ENCODE data around the gene PIAS4. TPM values are rescaled to one million over a fixed set of nuclear protein-coding genes. Genes with fewer than 3 reads are reported as not detected.

Gene PIAS4
- total RNA-seq, 2 experiments from 2014 or later = 32.1 to 38.3 TPM

DNA sequence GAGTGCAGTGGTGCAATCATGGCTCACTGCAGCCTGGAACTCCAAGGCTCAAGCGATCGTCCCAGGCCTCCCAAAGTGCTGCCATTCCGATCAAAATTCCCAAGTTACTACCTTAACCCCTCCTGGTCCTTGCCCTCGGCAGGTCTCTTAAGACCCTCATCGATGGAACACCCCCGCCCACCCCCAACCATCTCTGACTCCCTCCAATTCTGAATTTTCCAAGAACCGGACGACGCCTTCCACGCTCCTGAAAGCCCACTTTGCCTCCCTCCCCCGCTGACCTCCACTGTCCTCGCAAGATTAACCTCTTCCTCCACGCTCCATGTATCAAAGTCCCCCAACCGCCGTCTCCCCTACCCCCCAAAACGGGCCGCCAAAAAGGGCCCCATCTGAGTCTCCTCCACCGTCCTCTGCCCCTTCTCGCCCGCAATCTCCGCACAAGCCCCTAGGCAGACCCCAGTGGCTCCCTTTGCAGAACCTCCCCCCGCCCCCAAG, 37.2 kb upstream of the PIAS4 start:
- DNase-seq (no peak), ATAC-seq (ENCODE audit: low read depth) (no peak)
- peak overlapping the region; percentile 89 for H3K4me3 Mint-ChIP-seq
- POLR2A ChIA-PET = interaction anchor here (0.8 to 2.2 kb wide), 5 partner anchors 11 to 416 kb away, joined by 4 to 34 read pairs (median 6); partner anchors contain the start of gene EEF2
- peaks cover 6% of the 10 kb centered on the region for H3K36me3 Mint-ChIP-seq
- H3K4me1 Mint-ChIP-seq = peaks cover 15% of the 10 kb centered on the region
- H3K27ac Mint-ChIP-seq = peak overlapping the region; percentile 82
- H3K9me3 Mint-ChIP-seq = no peaks in the 10 kb centered on the region
- no peaks in the 10 kb centered on the region for H3K27me3 Mint-ChIP-seq

DNA sequence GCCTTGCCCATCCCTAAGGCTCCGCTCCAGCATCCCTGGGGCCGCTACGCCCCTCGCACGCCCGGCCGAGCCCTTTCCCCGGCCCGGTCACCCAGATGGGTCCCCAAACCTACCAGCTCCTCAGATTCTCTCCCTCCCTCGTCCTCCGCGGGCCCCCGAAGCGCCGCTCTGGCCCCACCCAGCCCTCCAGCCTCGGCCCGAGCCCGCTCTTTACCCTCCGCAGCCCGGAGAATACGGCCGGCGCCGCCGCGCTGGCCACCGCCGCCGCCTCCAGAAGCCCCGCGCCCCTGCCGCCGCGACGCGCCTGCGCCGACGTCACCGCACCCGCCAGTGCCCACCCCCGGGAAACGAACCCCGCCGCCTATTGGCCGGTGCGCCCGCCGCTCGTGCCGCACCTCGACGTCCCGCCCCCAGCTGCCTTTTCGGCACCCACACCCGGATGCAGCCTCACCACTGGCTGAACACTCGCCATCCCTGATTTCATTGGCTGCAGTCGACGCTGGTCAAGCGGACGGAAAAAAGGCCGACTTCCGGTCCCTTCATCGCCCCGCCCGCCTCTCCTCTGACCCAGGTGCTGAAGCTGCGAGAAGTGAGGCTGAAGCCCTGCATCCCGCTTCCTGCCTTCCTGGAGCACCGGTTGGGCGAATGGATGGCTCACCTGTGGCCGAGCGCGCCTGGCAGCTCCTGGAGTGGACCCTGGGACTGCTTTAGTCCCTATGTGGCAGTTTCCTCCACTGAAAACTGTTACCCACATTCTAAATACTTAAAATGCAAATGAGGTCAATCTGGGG, 36.5 kb upstream of the PIAS4 start, which contains the start of gene DAPK3:
Gene DAPK3, minus strand, starts transcription at position 292 of the 791 bp plus-strand sequence. CDS start 1,364 bp downstream, outside the sequence.
- Mint-ChIP-seq H3K27ac (peak within 1 kb of the TSS; percentile 82), H3K4me1 (peaks cover 15% of the 10 kb centered on the region), H3K9me3 (no peaks in the 10 kb centered on the region), H3K36me3 (peaks cover 9% of the 10 kb centered on the region), H3K4me3 (peak within 1 kb of the TSS; percentile 89), H3K27me3 (no peaks in the 10 kb centered on the region)
- ATAC-seq (ENCODE audit: low read depth) (peak; percentile 94), DNase-seq (peak; percentile 94)
- POLR2A ChIA-PET = interaction anchor here (0.6 to 2.2 kb wide), 8 partner anchors 11 to 417 kb away, joined by 3 to 34 read pairs (median 5); partner anchors contain the start of gene EEF2

DNA sequence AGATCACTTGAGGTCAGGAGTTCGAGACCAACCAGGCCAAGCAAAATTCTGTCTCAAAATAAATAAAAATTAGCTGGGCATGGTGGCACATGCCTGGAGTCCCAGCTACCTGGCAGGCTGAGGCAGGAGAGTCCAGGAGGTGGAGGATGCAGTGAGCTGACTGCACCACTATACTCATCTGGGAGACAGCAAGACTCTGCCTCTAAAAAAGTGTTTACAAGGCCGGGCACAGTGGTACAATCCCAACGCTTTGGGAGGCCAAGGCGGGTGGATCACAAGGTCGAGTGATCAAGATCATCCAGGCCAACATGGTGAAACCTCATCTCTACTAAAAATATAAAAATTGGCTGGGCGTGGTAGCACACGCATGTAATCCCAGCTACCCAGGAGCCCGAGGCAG, 32.4 kb upstream of the PIAS4 start:
- Mint-ChIP-seq H3K4me3 (no peak overlapping the region), H3K27ac (no peak overlapping the region), H3K27me3 (no peaks in the 10 kb centered on the region), H3K36me3 (peaks cover 11% of the 10 kb centered on the region), H3K9me3 (no peaks in the 10 kb centered on the region), H3K4me1 (peaks cover 10% of the 10 kb centered on the region)
- no peak for DNase-seq
- no peak for ATAC-seq (ENCODE audit: low read depth)
- POLR2A ChIA-PET = interaction anchor here (1.1 to 1.5 kb wide), 2 partner anchors 9 to 10 kb away, joined by 6 to 8 read pairs; partner anchors contain the start of gene EEF2

DNA sequence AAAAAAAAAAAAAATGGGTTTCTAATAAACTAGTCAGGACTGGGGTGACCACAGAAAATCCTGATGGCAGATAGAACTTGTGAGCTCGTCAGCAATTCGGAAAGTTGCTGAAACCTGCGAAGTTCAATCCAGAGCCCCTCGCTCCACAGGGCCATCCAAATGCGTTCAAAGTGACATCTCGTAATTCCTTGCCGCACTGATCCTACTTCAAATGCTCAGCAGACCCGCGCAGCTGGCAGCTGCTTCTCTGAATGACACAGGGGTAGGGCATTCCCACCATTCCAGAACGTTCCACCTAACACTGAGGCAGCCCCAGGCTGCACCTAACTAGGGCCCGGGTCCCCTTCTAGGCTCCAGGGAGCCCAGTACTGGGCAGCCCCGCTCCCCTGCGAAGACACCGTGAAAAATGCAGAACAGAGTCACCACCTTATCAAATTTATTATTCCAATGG, 31.9 kb upstream of the PIAS4 start:
- peaks cover 11% of the 10 kb centered on the region for H3K36me3 Mint-ChIP-seq
- peaks cover 9% of the 10 kb centered on the region for H3K4me1 Mint-ChIP-seq
- no peaks in the 10 kb centered on the region for H3K27me3 Mint-ChIP-seq
- H3K9me3 Mint-ChIP-seq = no peaks in the 10 kb centered on the region
- no peak for DNase-seq
- no peak overlapping the region for H3K27ac Mint-ChIP-seq
- no peak overlapping the region for H3K4me3 Mint-ChIP-seq
- POLR2A ChIA-PET = interaction anchor here (0.6 to 1.5 kb wide), 3 partner anchors 8 to 90 kb away, joined by 3 to 8 read pairs (median 6); partner anchors contain the start of gene EEF2
- no peak for ATAC-seq (ENCODE audit: low read depth)

DNA sequence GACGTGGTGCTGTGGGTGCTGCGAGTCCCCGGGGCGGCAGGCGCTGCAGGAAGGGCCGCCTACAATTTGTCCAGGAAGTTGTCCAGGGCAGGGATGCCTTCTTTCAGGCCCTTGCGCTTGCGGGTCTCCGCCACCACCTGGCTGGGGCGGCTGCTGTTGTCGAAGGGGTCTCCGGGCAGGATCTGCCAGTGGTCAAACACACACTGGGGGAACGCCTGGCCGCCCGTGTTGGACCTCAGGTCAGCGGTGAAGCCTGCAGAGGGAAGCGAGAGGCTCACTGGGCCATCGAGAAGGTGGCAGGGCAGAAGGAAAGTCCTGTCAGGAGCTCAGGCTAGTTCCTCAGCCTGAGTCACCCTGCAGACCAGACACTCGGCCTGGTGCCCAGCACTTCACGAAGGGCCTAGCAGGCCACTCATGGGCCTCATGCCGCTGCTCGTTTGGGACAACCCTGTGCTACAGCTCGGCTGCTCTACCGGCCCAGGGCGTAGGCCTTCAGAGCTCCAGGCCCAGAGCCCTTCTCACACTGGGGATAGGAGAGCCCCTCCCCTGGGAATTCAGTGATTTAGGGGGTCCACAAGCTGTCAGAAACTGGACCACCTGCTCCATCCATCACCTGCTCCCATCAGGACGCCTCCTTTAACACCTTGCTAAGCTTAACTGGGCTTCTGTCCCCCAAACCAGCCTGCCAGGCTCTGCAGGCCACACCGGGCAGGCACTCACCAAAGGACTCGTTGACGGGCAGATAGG, 30.9 kb upstream of the PIAS4 start:
- H3K27me3 Mint-ChIP-seq = no peaks in the 10 kb centered on the region
- ATAC-seq (ENCODE audit: low read depth) = no peak
- H3K4me3 Mint-ChIP-seq = no peak overlapping the region
- H3K27ac Mint-ChIP-seq = no peak overlapping the region
- POLR2A ChIA-PET = interaction anchor here (1.1 to 1.3 kb wide), 2 partner anchors 9 to 11 kb away, joined by 3 to 7 read pairs; partner anchors contain the start of gene EEF2
- H3K36me3 Mint-ChIP-seq = peaks cover 14% of the 10 kb centered on the region
- peaks cover 6% of the 10 kb centered on the region for H3K4me1 Mint-ChIP-seq
- no peaks in the 10 kb centered on the region for H3K9me3 Mint-ChIP-seq
- DNase-seq = no peak

DNA sequence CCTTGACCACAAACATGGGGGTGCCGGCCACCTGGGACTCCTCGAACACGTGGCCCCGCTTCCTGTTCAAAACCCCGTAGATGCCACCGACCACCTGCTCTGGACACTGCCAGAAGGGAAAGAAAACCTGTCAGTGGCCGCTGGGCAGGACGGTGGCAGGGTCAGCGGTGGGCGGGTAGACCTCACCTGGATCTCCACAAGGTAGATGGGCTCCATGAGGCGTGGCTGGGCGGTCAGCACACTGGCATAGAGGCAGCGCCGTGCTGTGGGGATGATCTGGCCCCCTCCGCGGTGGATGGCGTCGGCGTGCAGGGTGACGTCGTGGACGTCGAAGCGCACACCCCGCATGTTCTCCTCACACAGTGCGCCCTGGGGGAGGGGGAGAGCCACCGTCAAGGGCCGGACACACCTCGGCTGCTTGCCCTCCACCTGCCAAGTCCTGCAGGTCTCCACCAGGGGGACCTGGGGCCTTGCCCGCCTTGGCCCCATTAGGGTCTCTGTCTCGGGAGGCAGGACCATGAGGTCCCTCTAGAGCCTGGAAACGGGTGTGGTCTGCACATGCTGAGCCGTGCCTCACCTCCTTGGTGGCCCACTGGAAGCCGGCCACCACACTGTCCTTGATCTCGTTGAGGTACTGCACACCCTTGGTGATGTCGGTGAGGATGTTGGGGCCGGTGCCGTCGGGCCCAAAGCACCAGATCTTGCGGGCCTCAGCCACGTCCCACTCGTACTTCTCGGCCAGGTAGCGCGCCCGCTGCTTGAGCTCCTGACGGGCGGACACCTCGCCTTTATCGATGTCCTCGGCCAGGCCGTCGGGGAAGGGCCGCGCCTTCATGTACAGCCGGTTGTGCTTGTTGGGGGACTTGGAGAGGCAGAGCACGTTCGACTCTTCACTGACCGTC, 30.0 kb upstream of the PIAS4 start:
- Mint-ChIP-seq H3K9me3 (no peaks in the 10 kb centered on the region), H3K36me3 (peaks cover 16% of the 10 kb centered on the region), H3K27me3 (no peaks in the 10 kb centered on the region), H3K4me3 (no peak overlapping the region), H3K27ac (no peak overlapping the region), H3K4me1 (peaks cover 6% of the 10 kb centered on the region)
- POLR2A ChIA-PET = interaction anchor here (1.1 to 1.3 kb wide), 2 partner anchors 8 to 10 kb away, joined by 3 to 7 read pairs; partner anchors contain the start of gene EEF2
- no peak for DNase-seq
- ATAC-seq (ENCODE audit: low read depth) = no peak

DNA sequence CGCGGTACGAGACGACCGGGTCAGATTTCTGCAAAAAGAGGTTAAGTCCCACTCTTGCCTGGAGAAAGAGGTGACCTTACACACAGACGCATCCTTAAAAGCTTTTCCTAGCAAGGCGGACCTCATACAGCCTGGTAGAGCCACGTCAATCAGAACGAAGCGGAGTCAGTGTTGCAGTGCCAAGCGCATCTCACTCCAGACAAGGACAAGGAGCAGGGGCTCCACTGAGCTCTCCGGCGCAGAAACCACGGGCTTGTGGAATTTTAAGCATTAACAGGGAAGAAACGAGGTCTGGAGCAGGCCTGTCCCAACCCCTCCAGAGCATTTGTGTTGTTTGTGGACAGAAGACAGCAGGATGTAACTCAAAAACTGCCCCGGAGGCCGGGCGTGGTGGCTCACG, 29.4 kb upstream of the PIAS4 start:
- Mint-ChIP-seq H3K4me1 (peaks cover 7% of the 10 kb centered on the region), H3K27me3 (no peaks in the 10 kb centered on the region), H3K36me3 (peaks cover 21% of the 10 kb centered on the region), H3K9me3 (no peaks in the 10 kb centered on the region), H3K27ac (no peak overlapping the region), H3K4me3 (no peak overlapping the region)
- POLR2A ChIA-PET = interaction anchor here (1.0 kb wide), 1 partner anchor 9 kb away, joined by 3 read pairs; no protein-coding TSS in a partner anchor
- ATAC-seq (ENCODE audit: low read depth) (no peak), DNase-seq (no peak)

DNA sequence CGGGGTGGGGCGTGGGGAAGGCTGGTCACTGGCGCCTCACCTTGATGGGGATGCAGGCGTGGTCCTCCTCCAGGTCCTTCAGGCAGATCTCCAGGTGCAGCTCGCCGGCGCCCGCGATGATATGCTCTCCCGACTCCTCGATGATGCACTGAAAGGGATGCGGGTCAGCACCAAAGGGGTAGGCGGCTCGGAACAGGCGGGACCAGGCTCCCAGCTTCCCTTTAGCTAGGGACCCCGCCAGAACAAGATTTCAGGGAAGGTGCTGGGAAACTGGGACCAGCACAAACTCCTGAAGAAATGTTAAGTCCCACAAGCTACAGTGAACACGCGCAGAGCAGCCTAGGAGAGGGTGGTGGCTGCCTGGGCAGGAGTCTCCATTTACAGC, 28.3 kb upstream of the PIAS4 start:
- H3K4me3 Mint-ChIP-seq = no peak overlapping the region
- H3K27ac Mint-ChIP-seq = no peak overlapping the region
- DNase-seq (peak; percentile 29), ATAC-seq (ENCODE audit: low read depth) (no peak)
- no peaks in the 10 kb centered on the region for H3K9me3 Mint-ChIP-seq
- no peaks in the 10 kb centered on the region for H3K27me3 Mint-ChIP-seq
- POLR2A ChIA-PET = interaction anchor here (0.6 to 1.6 kb wide), 4 partner anchors 9 to 483 kb away, joined by 3 to 6 read pairs (median 4); no protein-coding TSS in a partner anchor
- H3K4me1 Mint-ChIP-seq = peaks cover 15% of the 10 kb centered on the region
- H3K36me3 Mint-ChIP-seq = peaks cover 29% of the 10 kb centered on the region

DNA sequence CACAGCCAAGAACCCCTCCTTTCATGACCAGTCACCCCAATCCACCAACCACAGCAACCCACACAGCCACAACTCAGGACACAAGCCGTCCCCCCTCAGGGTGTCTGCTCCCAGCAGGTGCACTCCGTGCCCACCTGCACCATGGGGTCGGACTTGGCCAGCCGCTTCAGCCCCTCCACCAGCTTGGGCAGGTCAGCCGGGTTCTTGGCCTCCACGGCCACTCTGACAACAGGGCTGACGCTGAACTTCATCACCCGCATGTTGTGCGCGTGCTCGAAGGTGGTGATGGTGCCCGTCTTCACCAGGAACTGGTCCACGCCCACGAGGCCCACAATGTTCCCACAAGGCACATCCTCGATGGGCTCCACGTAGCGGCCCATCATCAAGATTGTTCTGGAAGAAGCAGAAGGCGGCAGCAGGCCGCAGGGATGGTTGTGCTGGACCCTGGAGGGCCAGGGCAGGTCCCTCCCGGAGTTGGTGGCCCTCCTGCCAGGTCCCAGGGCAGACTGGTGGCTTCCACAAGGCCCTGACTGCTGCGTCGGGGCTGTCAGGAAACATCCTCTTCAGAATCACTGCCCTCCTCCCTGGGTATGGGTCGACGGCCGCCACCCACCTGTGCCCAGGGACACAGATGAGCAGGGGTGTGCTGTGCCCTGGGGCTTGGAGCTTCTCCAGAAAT, 27.7 kb upstream of the PIAS4 start:
- no peak for ATAC-seq (ENCODE audit: low read depth)

DNA sequence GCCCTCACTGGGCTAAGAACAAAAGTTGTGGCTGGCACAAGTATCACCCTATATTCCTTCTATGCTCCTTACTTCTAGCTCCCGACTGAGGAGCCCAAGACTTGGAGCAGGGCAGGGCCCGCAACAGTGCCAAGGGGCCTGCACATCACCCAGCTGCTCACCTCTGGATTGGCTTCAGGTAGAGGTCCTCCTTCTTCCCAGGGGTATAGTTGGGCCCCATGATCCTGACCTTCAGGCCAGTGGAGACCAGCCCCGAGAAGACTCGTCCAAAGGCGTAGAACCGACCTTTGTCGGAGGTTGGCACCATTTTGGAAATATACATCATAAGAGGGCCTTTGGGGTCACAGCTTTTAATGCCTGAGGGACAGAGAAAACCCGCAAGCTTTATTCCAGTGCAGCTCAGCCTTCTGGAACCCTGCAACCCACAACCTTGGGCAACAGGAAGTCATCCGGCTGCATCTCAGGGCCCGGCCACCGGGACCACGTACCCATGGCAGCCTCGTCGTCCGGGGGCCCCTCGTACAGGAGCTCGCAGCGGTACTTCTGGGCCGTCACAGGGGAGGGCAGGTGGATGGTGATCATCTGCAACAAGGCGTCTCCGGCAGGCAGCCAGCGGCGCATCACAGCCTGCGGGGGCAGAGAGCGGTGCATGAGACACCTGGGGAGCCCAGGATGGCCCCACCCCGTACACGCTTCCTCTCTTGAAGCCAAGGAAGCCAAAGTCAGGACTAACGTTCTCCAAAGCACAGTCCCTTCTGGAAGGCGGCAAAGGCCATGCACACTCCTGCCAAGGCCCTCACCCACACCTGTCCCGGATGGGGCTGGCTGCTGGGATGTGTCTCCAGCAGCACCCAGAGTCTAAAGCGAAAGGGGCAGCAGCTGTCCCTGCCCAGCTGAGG, 26.9 kb upstream of the PIAS4 start:
- Mint-ChIP-seq H3K27me3 (no peaks in the 10 kb centered on the region), H3K4me3 (no peak overlapping the region), H3K9me3 (no peaks in the 10 kb centered on the region), H3K27ac (no peak overlapping the region), H3K36me3 (peaks cover 36% of the 10 kb centered on the region), H3K4me1 (peaks cover 15% of the 10 kb centered on the region)
- ATAC-seq (ENCODE audit: low read depth) (no peak), DNase-seq (peak; percentile 32)
- POLR2A ChIA-PET = interaction anchor here (0.6 to 1.6 kb wide), 3 partner anchors 7 to 185 kb away, joined by 4 to 8 read pairs (median 5); partner anchors contain the start of gene DAPK3

More for the DNA sequence above, 27.7 kb upstream of the PIAS4 start:
- H3K27me3 Mint-ChIP-seq = no peaks in the 10 kb centered on the region
- H3K9me3 Mint-ChIP-seq = no peaks in the 10 kb centered on the region
- peaks cover 15% of the 10 kb centered on the region for H3K4me1 Mint-ChIP-seq
- peaks cover 35% of the 10 kb centered on the region for H3K36me3 Mint-ChIP-seq
- H3K4me3 Mint-ChIP-seq = no peak overlapping the region
- no peak overlapping the region for H3K27ac Mint-ChIP-seq
- peak; percentile 30 for DNase-seq
- POLR2A ChIA-PET = interaction anchor here (0.6 to 1.6 kb wide), 2 partner anchors 8 to 483 kb away, joined by 4 to 5 read pairs; no protein-coding TSS in a partner anchor

DNA sequence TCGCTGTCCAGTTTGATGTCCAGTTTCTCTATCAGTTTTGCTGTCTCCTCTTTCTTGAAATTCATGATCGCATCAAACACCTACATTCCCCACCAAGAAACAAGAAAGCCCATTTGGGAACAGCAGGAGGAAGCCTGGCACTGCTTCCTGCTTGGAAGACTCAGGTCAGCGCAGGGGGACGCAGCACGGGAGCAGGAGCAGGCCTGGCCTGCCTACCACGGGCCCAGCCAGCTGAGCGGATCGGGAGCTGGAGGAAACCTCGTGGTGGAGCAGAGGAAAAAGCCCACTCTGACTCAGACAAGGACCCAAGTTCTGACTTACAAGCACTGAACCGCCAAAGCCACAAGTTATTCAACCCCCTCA, 26.2 kb upstream of the PIAS4 start:
- H3K4me3 Mint-ChIP-seq = no peak overlapping the region
- H3K27me3 Mint-ChIP-seq = no peaks in the 10 kb centered on the region
- H3K27ac Mint-ChIP-seq = no peak overlapping the region
- peaks cover 18% of the 10 kb centered on the region for H3K4me1 Mint-ChIP-seq
- DNase-seq (peak; percentile 31), ATAC-seq (ENCODE audit: low read depth) (no peak)
- no peaks in the 10 kb centered on the region for H3K9me3 Mint-ChIP-seq
- peaks cover 33% of the 10 kb centered on the region for H3K36me3 Mint-ChIP-seq
- POLR2A ChIA-PET = interaction anchor here (1.6 kb wide), 1 partner anchor 10 kb away, joined by 5 read pairs; the partner anchor contains the start of gene DAPK3
